GM21786 (cell line): ENCODE measurements around the gene CARD11.
"Not testable (repeated sequence)": the region's sequence is repeated elsewhere in the genome, so short reads cannot be mapped to it uniquely, and the experiment has no call there.

Experiments used
- ATAC-seq: cut with Tn5 transposase; IDR thresholded peaks from one replicate; pipeline ENCODE4 v1.9.1; 2021; ENCODE audit not compliant: unreplicated experiment

The CARD11 gene

DNA sequence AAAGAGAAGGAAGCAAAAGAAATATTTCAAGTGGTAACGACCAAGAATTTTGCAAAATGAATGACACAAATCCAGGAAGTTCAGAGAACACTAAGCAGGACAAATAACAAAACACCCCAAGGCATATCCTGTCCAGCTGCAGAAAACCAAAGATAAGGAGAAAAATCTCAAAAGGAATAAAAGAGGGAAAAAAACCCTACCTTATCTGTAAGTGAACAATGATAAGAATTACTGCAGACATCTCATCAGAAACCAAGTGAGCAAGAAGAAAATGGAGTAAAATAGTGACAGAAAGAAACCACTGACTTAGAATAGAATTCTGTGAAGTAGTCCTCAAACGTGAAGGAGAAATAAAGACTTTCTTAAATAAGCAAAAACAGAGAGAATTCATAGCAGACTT lies 21.8 kb downstream of the CARD11 start:
- ATAC-seq: no peak

DNA sequence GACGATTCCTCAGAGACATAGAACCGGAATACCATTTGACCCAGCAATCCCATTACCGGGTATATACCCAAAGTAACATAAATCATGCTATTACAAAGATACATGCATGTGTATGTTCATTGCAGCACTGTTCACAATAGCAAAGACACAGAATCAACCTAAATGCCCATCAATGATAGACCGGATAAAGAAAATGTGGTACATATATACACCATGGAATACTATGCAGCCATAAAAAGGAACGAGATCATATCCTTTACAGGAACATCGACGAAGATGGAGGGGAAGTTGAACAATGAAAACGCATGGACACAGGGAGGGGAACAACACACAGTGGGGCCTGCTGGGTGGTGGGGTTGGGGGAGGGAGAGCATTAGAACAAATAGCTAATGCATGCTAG lies 22.4 kb downstream of the CARD11 start:
- not testable (repeated sequence) for ATAC-seq

DNA sequence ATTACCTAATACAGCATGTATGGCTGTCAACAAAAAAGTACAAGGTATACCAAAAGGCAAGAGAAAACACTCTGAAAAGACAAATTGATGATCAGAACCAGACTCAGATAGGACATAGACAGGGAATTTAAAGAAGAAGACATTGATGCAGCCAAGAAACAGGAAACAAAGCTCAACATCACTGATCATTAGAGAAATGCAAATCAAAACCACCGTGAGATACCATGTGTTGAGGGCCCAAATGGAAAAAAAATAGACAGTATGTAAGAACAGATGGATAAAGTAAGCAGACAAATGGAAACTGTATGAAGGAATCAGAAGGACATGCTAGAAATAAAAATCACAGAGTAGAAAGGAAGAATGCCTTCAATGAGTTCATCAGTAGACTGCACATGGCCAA lies 23.3 kb downstream of the CARD11 start:
- no peak for ATAC-seq

DNA sequence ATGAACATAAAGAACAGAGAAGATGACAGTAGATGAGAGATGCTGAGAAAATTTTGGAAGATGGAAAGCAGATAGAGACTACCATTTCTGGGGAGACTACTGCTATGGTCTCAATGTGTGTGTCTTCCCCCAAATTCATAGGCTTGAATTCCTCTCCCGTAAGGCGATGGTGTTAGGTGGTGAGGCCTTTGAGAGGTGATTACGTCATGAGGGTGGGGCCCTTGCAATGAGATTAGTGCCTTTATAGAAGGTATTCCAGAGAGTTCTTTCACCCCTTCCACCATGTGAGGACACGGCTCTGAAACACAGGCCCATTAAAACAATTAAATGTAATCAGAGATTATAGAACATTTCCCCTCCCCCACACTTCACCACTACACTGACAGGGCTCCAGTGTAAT lies 23.9 kb downstream of the CARD11 start:
- ATAC-seq: no peak

DNA sequence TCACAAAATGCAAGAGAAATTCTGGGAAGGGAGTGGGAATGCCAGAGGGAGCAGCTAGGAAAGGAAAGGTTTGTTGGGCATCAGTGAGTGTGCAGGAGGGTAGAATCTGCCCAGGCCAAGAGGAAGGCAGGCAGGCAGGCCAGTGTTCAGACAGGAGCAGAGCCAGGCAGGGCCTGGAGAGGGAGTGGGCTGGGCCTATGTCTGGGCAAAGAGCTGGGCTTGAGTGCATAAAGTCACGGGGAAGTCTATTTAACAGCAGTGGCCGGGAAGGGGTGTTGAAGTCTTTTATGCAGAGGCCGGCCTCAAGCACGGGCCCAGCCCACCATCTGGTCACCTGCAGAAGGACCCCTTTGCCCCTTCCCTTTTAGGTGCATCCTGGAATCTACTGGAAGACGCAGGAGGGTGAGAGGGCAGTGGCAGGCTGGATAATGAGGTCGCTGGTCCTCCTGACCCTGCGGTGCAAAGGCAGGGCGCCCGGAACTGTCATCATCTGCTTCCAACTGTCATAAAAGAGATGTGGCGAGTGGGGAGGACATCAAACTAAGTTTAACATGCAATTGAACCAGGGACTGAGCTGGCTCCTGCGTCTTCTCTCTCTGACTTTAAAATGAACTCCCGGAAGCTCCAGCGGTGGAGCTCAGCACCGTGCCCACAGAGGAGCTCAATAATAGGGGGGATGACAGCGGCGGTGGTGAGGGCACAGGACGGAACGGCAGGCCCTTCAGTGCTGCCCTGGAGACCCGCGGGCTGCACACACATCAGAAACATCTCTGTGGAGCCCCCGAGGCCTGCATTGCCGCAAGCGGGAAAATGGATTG lies 29.5 kb downstream of the CARD11 start:
- no peak for ATAC-seq

DNA sequence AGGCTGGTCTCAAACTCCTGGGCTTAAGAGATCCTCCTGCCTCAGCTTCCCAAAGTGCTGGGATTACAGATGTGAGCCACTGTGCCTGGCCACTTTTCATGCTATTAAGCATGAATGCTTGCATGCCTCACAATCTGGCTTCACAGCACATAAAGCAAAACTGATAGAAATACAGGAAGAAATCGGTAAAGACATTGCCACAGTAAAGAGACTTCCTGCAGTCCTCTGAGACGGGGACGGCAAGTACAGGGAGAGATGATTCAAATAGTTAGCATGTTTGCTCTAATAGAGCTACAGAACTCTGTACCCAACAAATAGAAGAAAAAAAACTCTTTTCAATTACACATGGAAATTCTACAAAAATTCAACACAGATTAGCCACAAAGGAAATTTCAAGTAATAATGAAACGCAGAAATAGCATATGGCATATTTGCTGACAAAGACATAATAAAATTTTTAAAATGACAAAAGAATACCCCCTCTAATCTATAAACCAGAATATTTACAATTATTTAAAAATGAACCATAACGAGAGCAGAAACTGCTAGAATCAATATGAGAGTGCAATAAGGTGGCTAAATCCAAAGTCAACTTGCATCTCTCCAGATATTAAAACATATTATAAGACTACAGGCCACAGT lies 32.3 kb downstream of the CARD11 start:
- ATAC-seq: no peak

DNA sequence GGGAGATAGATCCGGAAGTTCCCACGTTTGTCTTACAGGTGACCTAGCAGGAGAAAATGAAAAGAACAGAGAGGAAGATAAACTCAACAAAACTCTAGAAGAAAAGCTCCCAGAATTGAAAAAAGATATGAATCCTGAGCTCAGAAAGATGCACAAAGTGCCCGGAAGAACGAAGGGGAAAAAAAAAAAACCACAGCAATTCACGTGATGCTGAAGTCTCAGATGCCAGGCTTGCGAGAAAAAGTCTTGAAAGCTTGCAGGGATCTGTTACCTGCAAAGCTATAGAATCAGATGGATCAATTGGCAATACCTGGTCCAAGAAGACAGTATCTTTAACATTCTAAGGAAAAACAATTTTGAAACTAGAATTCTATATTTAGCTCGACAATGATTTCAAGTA lies 33.5 kb downstream of the CARD11 start:
- ATAC-seq: no peak

DNA sequence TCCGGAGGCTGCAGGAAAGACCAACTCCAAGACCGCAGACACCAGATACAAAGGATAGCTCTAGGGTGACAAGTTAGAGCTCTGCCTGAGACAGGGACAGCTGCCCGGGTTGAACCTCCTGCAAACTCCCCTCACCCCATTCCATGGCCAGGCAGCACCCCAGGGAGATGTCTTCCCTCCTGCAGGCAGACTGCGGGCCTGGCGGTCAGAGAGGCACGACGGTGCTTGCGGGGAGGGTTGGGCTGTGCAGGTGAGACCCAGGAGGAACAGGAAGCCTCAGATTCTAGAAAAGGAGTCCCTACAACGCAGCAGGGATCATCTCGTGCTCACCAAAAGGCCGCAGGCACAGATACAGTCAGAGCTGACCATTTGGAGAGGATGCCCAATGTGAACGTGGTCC lies 34.6 kb downstream of the CARD11 start:
- ATAC-seq: no peak

DNA sequence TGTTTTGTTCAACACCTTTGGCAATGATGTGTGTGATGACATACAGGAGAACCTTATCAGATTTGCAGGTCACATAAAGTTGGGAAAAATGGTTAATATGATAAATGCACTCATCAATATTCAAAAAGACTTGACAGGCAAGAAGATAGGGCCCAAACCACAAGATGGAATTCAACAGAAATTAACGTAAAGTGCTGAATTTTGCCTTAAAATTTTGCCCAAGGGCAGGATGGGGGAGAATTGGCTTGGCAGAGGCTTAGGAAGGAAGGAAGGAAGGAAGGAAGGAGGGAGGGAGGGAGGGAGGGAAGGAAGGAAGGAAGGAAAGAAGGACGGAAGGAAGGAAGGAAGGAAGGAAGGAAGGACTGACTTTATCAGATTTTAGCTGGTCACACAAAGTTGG lies 35.3 kb downstream of the CARD11 start:
- no peak for ATAC-seq

DNA sequence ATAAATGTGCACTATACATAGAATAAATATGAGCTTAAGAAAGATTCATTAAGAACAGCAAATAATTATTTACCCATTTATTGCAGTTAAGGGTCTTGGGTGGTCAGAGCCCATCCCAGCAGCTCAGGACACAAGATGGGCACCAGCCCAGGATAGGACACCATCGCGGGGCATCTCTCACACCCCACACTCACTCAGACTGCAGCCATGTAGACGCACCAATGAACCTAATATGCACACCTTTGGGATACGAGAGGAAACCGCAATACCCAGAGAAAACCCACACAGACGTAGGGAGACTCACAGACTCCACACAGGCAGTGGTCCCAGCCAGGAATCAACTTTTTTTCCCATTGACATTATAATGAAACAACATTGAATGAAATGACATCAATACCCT lies 36.0 kb downstream of the CARD11 start:
- ATAC-seq: no peak

DNA sequence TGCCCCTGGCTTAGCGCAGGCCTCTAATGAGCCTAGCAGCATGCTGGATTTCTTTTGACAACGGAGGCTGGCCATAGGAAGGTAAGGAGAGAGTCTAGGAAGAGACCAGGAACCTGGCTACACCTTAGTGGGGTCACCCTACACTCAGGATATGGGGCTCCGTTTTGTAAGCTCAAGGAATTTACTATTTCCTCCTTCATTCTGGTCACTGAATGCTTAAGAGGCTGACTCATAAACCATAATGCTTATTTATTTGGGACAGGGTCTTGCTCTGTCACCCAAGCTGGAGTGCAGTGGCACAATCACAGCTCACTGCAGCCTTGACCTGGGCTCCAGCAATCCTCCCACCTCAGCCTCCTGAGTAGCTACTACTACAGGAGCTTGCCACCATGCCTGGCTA lies 38.4 kb downstream of the CARD11 start:
- no peak for ATAC-seq

DNA sequence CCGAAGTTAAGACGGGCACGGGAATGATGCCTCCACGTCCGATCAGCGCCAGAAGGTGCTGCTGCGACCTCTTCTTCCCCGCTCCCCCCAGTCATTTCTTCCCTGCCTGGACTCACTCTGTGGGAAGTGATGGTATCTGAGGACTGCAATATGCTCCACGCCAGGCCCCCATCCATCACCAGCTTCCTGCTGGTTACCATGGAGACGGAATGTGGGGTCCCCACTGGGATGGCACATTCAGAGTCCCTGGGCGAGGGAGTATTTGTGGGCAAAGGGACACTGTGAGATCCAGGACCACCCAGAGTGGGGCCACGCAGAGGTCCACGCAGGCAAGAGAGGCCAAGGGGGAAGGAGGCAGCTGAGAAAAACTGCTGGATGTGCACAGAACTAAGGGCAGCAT lies 39.7 kb downstream of the CARD11 start:
- ATAC-seq: no peak

DNA sequence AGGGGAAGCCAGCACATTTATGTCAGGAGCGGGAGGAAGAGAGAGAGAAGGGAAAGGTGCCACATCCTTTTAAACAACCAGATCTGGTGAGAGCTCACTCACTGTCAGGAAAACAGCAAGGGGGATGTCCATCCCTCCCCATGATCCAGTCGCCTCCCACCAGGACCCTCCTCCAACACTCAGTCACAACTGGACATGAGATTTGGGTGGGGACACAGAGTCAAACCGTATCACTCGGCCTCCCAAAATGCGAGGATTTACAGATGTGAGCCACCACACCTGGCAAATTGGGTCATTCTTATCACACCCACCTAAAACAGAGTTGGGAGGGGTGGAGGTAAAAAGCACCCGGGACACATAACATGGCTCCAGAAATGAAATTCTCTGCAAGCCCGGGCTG lies 41.0 kb downstream of the CARD11 start:
- ATAC-seq: no peak

DNA sequence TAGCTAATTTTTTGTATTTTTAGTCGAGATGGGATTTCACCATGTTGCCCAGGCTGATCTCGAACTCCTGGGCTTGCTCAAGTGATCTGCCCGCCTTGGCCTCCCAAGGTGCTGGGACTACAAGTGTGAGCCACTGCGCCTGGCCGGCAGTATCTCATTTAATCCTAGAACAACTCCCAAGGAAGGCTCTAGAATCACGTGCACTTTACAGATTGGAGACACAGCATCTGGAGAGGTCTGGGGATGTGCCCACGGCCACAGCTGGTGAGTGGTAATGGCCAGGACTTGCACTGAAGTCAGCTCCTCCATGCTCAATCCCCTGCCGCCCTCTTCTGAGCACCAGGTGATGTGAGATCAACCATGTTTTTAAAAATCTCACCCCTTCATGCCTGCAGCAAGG lies 43.1 kb downstream of the CARD11 start:
- no peak for ATAC-seq

DNA sequence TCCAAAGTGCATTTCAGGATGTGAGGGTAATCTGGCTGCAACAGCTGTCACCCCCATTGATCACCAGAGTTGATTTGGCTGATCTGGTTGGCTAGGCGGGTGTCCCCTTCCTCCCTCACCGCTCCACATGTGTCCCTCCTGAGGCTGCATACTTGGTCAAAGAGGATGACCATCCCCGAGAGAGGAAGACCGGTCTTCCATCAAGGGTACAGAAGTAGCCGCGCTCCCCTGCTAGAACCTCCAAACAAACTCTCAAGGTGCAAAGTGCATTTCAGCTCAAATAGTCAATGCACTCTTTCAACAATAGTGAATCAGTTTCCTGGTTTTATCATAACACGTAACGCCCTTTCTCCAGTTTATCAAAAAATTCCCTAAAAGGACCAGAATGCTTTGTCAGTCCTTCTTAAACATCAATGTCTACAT lies 44.6 kb downstream of the CARD11 start:
- no peak for ATAC-seq

DNA sequence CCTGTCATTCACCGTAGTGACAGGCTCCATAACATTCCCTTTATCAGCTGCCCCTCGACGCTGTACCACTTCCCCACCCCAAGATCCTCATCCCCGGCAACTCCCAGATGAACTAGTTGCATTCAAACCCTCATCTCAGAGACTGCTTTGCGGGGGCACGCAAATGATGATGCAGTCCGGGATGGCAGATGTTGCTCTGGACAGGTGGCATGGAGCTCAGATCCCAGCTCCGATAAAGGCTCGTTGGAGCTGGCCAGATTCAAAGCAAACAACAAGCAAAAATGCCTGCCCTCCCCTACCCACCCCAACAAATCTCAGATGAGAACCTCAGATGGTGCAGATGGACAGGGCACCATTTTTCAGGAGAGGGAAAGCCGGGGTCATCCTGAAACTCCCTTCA lies 46.7 kb downstream of the CARD11 start:
- no peak for ATAC-seq

DNA sequence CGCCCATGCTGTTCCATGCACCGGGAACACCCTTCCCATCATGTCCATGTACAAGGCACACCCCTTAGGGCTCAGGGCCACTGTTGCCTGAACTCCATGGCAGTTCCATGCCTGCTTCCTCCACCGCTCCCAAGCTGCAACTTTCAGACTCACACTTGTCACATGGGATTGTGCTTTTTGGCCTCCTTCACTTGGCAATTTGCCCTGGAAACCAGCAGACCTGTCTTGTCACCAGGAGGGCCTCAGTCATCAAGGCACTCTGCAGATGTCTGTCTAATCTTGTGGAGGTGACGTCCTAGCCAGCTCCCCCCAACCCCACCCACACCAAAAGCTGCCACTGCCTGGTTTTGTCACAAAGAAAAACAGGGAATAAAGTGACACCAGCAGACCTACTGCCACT lies 47.5 kb downstream of the CARD11 start:
- ATAC-seq: no peak

DNA sequence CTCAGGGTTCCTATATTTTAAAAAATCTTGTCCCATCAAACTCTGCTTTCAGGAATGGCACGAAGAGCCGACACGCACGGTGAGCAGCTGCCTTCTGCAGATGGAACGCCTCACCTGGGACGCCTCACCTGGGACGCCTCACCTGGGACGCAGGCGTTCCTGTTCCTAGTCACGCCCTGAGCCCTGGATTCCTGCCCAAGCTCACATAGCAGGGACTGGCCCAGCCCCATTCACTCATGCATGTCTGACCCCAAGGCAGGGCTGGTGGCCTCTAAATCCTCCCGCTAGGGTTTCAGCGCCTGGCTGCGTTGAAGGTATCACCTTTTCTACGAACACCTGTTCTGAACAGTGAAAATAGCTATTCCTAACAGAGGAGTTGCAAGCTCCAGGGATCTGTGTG lies 49.8 kb downstream of the CARD11 start:
- no peak for ATAC-seq

DNA sequence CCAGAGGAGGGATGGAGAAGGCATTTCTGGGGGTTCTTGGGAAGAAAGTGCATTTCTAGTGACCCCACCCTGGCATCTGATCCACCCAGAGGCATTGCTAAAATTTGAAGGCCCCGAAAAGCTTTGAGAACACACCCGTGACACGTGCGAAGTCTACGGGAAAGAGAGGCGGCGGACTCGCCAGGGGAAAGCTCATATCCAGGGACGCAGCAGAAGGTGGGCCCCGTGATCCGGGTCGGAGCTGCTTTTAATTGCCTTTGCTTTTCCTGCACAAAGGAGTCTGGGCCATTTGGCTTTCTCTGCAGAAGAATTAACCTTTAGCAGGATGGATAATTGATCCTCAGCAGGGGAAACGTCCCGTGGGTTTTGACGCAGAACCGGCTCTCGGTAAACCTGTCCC lies 50.3 kb downstream of the CARD11 start:
- no peak for ATAC-seq

DNA sequence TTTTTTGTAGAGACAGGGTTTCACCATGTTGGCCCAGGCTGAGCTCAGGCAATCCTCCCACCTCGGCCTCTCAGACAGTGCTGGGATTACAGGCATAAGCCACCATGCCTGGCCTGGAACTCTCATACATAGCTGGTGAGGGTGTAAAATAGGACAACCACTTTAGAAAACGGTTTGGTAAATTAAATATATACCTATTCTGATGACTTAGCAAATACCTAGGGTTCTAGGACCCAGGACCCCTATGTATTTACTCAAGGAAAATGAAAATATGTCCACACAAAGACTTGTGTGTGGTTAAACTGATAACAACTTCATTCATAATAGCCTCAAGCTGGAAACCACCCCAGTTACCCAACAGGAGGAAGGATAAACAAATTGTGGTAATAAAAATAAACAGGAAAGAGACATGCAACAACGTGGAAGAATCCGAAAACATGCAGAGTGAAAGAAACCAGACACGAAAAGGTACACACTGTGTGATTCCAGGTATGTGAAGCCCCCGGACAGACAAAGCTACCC lies 52.7 kb downstream of the CARD11 start:
- no peak for ATAC-seq

DNA sequence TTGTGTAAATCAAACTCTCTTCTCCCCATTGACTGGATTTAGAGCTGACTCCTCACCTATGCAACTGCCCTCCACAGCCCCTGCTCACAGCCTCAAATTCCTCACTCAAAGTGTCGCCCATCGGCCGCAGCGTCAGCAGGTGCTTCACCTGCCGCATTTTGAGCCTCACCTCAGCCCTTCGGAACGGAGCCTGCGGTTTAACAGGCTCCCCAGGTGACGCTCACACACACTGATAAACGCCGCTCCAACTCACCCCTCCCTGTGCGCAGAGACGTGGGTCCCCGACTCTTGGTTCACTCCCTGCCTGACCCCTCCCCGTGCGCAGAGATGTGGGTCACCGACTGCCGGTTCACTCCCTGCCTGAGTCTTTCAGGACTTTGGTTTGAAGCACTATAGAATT lies 57.1 kb downstream of the CARD11 start:
- no peak for ATAC-seq

DNA sequence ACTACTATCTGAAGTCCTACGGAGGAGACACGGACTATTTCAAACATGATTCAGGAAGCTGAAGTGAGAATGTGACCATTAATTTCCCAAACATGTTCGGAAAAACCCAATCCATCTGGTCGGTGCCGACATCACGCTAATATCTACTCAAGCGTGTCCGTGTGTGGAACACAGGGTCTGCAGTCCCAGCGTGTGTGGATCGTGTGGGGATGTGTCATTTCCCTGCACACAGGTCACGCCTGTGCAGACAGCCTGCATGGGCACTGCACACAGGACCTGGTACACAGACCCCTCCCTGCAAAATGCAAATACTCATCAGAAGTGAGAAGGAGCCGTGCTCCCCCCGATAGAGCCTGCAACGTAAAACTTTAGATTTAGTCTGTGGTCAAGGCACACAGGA lies 57.8 kb downstream of the CARD11 start:
- ATAC-seq: no peak

DNA sequence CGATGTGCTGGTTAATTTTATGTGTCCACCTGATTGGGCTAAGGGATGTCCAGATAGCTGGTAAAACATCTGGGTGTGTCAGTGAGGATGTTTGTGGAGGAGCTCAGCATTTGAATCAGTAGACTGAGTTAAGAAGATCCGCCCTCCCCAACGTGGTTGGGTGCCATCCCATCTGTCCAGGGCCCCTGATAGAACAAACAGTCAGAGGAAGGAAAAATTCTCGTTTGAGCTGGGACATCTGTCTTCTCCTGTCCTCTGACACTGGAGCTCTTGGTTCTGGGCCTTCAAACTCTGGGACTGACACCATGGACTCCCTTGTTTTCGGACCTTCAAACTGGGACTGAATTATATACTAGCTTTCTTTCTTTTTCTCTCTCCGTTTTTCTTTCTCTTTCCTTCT lies 59.6 kb downstream of the CARD11 start:
- ATAC-seq: no peak
